ENCODE measurements around the gene TPCN2.
"Not testable (repeated sequence)": the region's sequence is repeated elsewhere in the genome, so short reads cannot be mapped to it uniquely, and the experiment has no call there.

TPCN2 gene

DNA sequence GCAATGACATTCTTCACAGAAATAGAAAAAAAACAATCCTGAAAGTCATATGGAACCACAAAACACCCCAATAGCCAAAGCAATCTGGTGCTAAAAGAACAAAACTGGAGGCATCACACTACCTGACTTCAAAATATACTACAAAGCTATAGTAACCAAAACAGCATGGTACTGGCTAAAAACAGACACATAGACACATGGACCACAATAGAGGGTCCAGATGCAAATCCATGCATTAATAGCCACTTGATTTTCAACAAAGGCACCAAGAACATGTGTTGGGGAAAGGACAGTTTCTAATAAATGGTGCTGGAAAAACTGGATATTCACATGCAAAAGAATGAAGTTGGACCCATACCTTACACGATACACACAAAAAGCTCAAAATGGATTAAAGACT lies 79.2 kb downstream of the TPCN2 start:
- no peak for DNase-seq (ENCODE audit: low read depth in 2 of 2)

DNA sequence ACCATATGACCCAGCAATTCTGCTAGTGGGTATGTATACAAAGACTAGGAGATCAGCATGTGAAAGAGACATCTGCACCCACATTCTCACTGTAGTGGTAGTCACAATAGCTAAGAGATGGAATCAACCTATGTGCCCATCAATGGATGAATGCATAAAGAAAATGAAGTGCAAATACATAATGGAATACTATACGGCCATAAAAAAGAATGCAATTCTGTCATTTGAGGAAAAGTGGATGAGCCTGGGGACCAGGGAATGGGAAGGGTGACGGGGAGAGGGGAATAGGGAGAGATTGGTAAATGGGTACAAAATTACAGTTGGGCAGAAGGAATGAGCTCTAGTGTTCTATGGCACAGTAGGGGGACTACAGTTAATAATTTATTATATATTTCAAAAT lies 80.3 kb downstream of the TPCN2 start:
- DNase-seq (ENCODE audit: low read depth in 2 of 2): no peak

- no peak for DNase-seq (ENCODE audit: low read depth in 2 of 2)
Observed at GRCh38 chr11:69129647-69130046, 80.9 kb downstream of the TPCN2 start.

GRCh38 chr11:69130654-69131053 lies 81.9 kb downstream of the TPCN2 start:
- DNase-seq (ENCODE audit: low read depth in 2 of 2): no peak

GRCh38 chr11:69131121-69131566 lies 82.4 kb downstream of the TPCN2 start:
- no peak for DNase-seq (ENCODE audit: low read depth in 2 of 2)

- DNase-seq (ENCODE audit: low read depth in 2 of 2): no peak
Observed at GRCh38 chr11:69131644-69132300, 83.0 kb downstream of the TPCN2 start.

GRCh38 chr11:69132301-69132670 lies 83.6 kb downstream of the TPCN2 start:
- no peak for DNase-seq (ENCODE audit: low read depth in 2 of 2)

GRCh38 chr11:69133251-69133650 lies 84.5 kb downstream of the TPCN2 start:
- no peak for DNase-seq (ENCODE audit: low read depth in 2 of 2)

- not testable (repeated sequence) for DNase-seq (ENCODE audit: low read depth in 2 of 2)
Observed at GRCh38 chr11:69134182-69134581, 85.5 kb downstream of the TPCN2 start.

DNA sequence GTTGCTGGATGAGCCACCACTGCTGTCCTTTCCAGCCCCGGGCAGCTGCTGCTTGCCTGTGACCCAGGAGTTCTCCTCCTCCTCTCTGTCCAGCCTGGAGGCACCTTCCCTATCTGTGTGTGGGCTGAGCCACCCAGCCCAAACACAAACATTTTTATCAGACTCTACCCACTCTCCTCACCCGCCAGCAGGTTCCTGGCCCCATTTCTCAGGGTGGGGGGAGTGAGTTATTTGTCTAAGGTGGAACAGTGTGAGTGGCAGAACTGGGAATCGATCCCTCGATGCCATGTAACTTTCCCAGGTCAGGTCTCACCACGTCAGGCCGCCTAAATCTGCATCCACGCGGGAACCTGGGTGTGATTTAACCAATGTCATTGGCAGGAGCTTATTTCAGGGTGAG lies 86.2 kb downstream of the TPCN2 start:
- DNase-seq (ENCODE audit: low read depth in 2 of 2): no peak

- DNase-seq (ENCODE audit: low read depth in 2 of 2): no peak
Observed at GRCh38 chr11:69135420-69136363, 87.0 kb downstream of the TPCN2 start.

DNA sequence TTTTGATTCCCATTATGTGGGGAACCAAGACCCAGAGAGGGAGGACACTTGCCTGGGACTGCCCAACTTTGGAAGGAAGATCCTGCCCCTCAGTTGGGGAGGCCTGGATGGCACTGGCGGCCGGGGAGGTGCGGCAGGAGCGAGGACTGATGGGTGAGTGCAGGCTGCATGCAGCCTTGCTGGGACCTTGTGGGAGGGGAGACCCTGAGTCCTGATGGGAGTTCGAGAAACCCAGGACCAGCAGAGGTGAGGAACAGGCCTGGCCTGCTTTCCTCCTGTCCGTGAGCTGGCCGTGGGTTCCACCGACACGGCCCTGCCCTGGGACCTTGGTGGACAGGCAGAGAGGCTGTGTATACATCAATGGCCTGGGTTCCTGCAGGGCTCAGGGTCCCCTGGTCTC lies 87.7 kb downstream of the TPCN2 start:
- no peak for DNase-seq (ENCODE audit: low read depth in 2 of 2)

DNA sequence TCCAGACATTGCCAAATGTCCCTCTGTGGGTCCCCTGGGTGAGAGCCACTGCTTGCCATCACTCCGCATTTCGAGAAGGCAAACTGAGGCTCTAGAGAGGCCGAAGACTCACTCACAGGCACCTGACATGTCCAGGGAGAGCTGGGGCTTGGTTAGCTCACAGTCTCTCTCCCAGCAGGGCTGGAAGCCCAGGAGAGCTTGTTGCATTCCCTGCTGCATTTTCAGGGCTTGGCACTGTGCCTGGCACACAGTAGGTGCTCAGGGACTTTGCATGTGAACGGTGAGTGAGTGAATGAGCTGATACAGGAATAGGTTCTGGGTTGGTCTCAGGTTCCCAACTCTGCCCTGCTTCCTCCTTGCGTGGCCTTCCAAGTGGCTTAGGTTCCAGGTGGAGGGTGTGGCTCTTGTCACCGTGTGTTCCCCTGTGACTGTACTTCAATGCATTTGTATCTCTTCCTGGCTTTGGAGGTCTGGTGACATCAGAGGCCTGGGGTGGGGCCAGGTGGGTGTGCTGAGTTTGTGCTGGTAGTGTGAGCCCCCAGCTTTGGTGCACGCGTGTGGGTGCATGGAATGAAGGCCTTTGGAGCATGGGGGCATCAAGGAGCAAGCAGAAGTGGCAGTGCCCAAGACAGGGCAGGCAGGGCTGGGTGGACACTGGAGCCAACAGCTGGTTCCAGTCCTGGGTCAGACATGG lies 88.6 kb downstream of the TPCN2 start:
- no peak for DNase-seq (ENCODE audit: low read depth in 2 of 2)

DNA sequence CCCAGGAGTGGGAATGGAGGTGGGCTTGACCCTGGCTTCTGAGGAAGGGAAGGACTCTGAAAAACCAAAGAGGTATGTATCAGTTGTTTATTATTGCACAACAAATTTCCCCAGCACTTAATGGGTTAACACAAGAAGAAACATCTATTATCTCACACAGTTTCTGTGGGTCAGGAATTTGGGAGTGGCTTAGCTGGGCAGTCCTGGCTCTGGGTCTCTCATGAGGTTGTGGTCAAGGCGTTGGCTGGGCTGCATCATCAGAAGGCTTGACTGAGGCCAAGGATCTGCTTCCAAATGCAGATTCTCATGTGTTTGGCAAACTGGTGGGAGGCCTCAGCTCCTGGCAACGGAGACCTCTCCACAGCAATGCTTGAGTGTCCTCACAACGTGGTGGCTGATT lies 89.5 kb downstream of the TPCN2 start:
- DNase-seq (ENCODE audit: low read depth in 2 of 2): no peak

- not testable (repeated sequence) for DNase-seq (ENCODE audit: low read depth in 2 of 2)
Observed at GRCh38 chr11:69140161-69140560, 91.4 kb downstream of the TPCN2 start.

- no peak for DNase-seq (ENCODE audit: low read depth in 2 of 2)
Observed at GRCh38 chr11:69140635-69141034, 91.9 kb downstream of the TPCN2 start.

DNA sequence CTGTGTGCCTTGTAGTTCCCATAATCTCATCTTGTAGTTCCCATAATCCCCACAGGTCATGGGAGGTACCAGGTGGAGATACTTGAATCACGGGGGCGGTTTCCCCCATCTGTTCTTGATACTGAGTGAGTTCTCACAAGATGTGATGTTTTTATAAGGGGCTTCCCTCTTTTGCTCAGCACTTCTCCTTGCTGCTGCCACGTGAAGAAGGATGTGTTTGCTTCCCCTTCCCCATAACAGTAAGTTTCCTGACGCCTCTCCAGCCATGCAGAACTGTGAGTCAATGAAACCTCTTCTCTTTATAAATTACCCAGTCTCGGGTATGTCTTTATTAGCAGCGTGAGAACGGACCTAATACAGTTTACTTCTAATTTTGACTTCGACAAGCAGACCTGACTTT lies 93.0 kb downstream of the TPCN2 start:
- DNase-seq (ENCODE audit: low read depth in 2 of 2): no peak

DNA sequence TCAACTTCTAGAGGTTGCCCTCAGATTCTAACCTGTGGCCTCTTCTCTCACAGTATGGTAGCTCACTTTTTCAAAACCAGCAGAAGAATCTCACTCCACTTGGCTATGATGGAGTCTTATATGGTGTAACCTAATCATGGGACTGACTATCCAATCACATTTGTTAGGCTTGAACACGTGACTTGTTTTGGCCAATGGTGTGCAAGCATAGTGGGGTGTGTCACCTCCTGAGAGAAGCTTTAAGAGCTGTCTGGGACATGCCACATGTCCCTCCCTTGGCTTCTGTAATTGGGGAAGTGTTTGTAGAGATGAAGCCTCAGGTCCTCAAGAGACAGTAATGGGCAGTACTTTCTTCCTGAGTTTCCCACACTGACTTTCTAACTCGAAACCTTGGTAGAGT lies 94.2 kb downstream of the TPCN2 start:
- DNase-seq (ENCODE audit: low read depth in 2 of 2): no peak

DNA sequence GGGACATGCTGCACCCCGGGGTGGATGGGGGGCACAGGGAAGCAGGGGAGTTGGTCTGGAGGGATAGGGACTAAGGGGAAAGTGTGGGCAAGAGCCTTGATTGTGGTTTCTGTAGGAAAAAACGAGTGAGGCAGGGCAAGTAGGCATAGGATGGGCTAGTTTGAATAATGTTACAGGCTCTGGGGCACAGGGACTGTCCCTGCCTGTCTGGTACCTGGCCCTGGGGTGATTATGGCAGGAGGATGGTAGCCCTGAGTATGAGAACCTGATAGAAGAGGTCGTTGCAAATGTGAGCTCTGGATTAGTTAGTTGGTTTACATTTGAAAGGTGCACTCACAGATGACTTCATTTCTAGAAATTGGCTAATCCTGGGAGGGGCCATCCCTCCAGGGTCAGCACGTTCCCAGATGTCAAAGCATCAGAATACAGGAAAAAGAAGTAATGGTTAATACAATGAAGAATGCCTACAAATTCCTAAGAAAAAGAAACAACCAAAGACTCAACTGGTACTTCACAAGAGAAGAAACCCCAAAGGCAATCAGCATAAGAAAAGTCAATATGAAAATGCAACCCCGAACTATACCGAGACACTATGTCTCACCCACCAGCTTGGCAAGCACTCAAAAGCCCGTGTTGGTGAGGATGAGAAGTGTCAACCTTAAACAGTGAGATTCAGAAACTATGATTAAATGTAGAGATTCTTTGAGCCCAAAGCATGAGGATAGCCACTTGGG lies 95.8 kb downstream of the TPCN2 start:
- DNase-seq (ENCODE audit: low read depth in 2 of 2): peak; percentile 39 to 44

- DNase-seq (ENCODE audit: low read depth in 2 of 2): no peak
Observed at GRCh38 chr11:69145050-69145380, 96.3 kb downstream of the TPCN2 start.

DNA sequence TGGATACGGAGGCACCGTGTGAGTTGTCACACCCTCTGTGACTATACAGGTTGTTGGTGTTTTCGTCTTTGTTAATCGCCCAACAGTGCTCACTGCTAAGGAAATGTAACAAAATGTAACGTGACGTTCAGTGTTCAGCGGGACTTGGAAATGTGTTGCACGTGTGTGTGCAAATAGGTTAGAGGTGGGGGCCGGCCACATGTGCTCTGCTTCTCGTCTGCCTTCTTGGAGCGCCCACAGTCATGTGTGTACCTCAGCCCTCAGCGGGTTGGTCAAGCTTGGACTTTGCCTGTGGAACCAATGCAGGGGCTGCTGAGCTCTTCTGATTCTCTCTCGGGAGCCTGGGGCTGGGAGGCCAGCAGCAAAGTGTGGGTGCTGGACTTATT lies 99.6 kb downstream of the TPCN2 start:
- no peak for DNase-seq (ENCODE audit: low read depth in 2 of 2)

DNA sequence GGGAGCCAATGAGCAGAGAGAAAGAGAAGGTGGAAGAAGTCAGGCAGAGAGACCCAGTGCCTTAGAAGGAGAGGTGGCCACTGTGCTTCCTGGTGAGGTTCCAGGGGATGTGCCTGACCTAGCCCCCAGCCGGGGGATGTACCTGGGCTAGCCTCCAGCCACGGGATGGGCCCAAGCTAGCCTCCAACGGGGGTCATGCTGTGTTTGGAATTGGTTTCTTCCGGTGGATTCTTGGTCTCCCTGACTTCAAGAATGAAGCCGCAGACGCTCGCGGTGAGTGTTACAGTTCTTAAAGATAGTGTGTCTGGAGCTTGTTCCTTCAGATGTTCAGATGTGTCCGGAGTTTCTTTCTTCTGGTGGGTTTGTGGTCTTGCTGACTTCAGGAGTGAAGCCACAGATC lies 100.1 kb downstream of the TPCN2 start:
- no peak for DNase-seq (ENCODE audit: low read depth in 2 of 2)

Data from stimulated activated CD4-positive, alpha-beta T cell treated with anti-CD3 and anti-CD28 coated beads, Interleukin-15, amount 100 ng/mL, for 48 hours (primary cell).